BE2C (cell line): ENCODE measurements around the gene RNF19B.

Source experiments
- DNase-seq: peaks from one replicate; pipeline ENCODE4 v3.0.0-alpha.2; 2020
- H3K27me3 ChIP-seq: fragments of 250-450 bp; sonication (Bioruptor Pico); 2 replicates; pipeline ENCODE4 v1.5.1; 2020; ENCODE audit warnings: mild to moderate bottlenecking
- H3K36me3 ChIP-seq: fragments of 250-450 bp; sonication (Bioruptor Pico); 2 replicates; pipeline ENCODE4 v1.5.1; 2020; ENCODE audit warnings: mild to moderate bottlenecking
- H3K4me1 ChIP-seq: fragments of 250-450 bp; sonication (Bioruptor Pico); 2 replicates; pipeline ENCODE4 v1.5.1; 2020
- H3K4me3 ChIP-seq: 2 replicates; pipeline ENCODE4 v1.5.1; 2011; ENCODE audit warnings: low read depth, low read length
- H3K9me3 ChIP-seq: fragments of 250-450 bp; sonication (Bioruptor Pico); 2 replicates; pipeline ENCODE4 v1.5.1; 2020
- TF ChIP-seq, protein P1 (sequence below): IDR thresholded peaks from 2 replicates; pipeline ENCODE4 v1.5.1; 2012; ENCODE audit warnings: mild to moderate bottlenecking, low read depth, low read length

The RNF19B gene

DNA sequence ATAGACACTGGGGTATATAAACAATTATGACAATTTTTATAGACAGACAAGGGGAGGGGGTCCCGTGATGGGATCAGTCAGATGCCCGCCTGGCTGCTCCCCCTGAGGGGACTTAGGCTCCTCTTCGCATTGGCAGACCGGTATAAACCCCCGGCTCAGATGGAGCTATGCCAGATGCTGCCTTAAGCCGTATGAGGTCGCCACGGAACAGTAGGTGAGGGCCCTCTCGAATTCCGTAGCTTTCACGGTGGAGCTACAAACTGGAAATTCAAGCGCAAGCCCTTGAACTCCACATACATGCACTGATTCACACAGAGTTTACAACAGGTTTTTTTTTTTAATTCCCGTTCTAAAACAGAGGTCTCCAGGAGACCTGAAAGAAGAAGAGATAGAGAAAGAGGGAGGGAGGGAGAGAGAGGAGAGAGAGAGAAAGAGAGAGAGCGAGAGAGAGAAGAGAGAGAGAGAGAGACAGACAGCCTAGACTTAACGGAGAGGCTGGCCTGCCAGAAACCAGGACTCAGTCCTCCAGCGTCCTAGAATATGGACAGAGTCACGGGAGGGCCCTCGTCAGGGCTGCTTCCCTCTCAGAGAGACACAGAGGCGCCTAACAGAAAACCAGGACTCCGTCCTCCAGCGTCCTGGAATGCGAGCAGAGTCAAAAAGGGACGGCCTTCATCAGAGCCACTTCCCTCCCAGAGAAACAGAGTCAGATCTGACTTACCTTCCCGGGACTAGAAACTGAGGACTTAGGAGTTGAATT, 39.0 kb downstream of the RNF19B start:
- no peak overlapping the region for H3K4me3 ChIP-seq
- H3K9me3 ChIP-seq = no peaks in the 10 kb centered on the region
- DNase-seq = peak; percentile 20
- H3K36me3 ChIP-seq = no peaks in the 10 kb centered on the region
- H3K27me3 ChIP-seq = peaks cover 6% of the 10 kb centered on the region
- TF ChIP-seq, protein P1, sequence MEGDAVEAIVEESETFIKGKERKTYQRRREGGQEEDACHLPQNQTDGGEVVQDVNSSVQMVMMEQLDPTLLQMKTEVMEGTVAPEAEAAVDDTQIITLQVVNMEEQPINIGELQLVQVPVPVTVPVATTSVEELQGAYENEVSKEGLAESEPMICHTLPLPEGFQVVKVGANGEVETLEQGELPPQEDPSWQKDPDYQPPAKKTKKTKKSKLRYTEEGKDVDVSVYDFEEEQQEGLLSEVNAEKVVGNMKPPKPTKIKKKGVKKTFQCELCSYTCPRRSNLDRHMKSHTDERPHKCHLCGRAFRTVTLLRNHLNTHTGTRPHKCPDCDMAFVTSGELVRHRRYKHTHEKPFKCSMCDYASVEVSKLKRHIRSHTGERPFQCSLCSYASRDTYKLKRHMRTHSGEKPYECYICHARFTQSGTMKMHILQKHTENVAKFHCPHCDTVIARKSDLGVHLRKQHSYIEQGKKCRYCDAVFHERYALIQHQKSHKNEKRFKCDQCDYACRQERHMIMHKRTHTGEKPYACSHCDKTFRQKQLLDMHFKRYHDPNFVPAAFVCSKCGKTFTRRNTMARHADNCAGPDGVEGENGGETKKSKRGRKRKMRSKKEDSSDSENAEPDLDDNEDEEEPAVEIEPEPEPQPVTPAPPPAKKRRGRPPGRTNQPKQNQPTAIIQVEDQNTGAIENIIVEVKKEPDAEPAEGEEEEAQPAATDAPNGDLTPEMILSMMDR = 0 out of 2 replicates have a peak, but pooled peaks have one; percentile 6
- H3K4me1 ChIP-seq = no peaks in the 10 kb centered on the region

- Histone ChIP-seq H3K9me3 (no peaks in the 10 kb centered on the region), H3K4me1 (no peaks in the 10 kb centered on the region), H3K4me3 (peak overlapping the region; percentile 31), H3K27me3 (peaks cover 6% of the 10 kb centered on the region), H3K36me3 (no peaks in the 10 kb centered on the region)
- TF ChIP-seq, protein P1 = no peak
- DNase-seq = peak; percentile 34
These were observed 39.7 kb downstream of the RNF19B start for GRCh38 chr1:32924881-32925344.

DNA sequence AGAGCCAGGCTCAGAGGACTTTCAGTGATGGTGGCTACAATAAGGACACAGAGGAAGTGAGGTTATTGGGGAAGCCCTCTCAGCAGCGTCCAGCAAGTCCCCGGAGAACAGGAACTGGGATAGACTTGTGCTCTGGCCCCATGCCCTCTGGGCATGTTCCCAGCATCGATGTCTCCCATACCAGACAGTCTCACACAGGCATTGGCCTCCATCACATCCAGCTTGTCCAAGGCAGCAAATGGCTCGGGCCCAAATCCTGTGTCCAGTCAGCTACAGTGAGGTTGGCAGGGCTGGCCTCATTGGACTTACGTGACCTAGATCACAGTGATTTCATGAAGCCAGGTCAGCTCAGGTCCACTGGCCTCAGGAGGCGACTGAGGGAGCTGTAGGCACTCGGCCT, 43.8 kb downstream of the RNF19B start:
- H3K36me3 ChIP-seq = no peaks in the 10 kb centered on the region
- no peak overlapping the region for H3K4me3 ChIP-seq
- peaks cover 6% of the 10 kb centered on the region for H3K27me3 ChIP-seq
- DNase-seq = no peak
- H3K9me3 ChIP-seq = no peaks in the 10 kb centered on the region
- TF ChIP-seq, protein P1 = no peak
- H3K4me1 ChIP-seq = no peaks in the 10 kb centered on the region

DNA sequence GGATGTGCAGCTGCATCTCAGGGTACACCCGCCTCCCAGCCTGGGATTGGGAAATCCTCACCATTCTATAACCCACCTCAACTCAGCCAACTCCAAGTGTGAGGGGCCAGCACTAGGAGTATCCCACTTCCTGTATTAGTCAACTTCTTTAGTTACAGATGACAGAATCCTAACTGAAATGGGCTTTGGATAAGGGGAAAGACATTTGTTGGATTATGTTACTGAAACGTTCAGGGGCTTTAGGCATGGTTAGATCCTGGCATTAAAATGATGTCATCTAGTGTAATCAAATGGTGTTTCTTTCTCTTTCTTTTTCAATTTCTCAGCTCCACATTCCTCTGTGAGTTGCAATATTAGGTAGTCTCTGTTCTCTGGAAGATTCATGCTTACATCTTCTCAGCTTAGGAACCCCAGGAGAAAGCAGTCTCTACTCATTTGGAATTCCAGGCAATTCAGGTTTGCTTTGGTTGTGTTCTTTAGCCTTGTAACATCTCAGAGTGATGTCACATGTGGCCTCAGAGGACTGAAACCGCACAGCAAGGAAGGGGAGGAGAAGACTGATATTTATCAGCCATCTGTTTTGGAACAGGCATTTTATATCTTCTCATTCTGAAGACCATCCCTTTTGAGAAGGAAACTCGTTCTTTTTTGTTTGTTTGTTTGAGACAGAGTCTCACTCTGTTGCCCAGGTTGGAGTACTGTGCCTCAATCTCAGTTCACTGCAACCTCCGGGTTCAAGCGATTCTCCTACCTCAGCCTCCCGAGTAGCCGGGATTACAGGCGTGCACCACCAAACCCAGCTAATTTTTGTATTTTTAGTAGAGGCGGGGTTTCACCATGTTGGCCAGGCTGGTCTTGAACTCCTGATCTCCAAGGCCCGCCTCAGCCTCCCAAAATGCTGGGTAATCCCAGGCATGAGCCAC, 44.5 kb downstream of the RNF19B start:
- TF ChIP-seq, protein P1 = no peak

GRCh38 chr1:32918179-32918578, 46.4 kb downstream of the RNF19B start:
- Histone ChIP-seq H3K4me3 (no peak overlapping the region), H3K27me3 (no peaks in the 10 kb centered on the region), H3K4me1 (no peaks in the 10 kb centered on the region), H3K36me3 (no peaks in the 10 kb centered on the region), H3K9me3 (no peaks in the 10 kb centered on the region)
- DNase-seq = no peak
- TF ChIP-seq, protein P1 = no peak

More for the DNA sequence above, 44.5 kb downstream of the RNF19B start:
- Histone ChIP-seq H3K9me3 (no peaks in the 10 kb centered on the region), H3K4me1 (no peaks in the 10 kb centered on the region), H3K27me3 (peaks cover 5% of the 10 kb centered on the region), H3K4me3 (no peak overlapping the region), H3K36me3 (no peaks in the 10 kb centered on the region)
- no peak for DNase-seq
